Measurements from ENCODE around the gene MARCHF5. TPM values are rescaled to one million over a fixed set of nuclear protein-coding genes. Genes with fewer than 3 reads are reported as not detected.

The MARCHF5 gene
- total RNA-seq, 1 experiment from 2014 or later = 59.1 TPM

DNA sequence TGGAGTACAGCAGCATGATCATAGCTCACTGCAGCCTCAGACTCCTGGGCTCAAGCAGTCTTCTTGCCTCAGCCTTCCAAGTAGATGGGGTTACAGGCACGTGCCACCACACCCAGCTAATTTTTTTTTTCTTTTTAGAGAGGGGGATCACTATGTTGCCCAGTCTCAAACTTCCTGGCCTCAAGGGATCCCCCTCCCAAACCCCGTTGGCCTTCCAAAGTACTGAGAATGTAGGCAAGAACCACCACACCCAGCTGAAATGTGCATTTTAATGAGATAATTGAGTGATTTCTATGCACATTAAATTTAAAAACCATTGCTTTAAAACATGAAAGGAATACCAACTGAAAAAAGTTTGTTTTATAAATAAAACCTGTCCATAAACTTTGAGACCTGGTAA lies 25.6 kb downstream of the MARCHF5 start:
- ChIA-PET RAD21 (ENCODE audit: low non-redundant PET in 1 of 2, low total read pairs in 2 of 2, uncharacterized antibody in 2 of 2, unreplicated experiment in 2 of 2) (no interaction called here), CTCF (interaction anchor here (1.8 kb wide), 1 partner anchor 26 kb away, joined by 4 read pairs; the partner anchor contains the start of genes CPEB3 and MARCHF5), POLR2A (no interaction called here)
- Histone ChIP-seq H4K20me1 (ENCODE audit: insufficient read depth) (no peaks in the 10 kb centered on the region), H3K9ac (ENCODE audit: low read length) (no peak overlapping the region), H3K79me2 (ENCODE audit: insufficient read depth, low read length) (peaks cover 62% of the 10 kb centered on the region), H3K4me3 (replicated peaks in 1 of 2; ENCODE audit: low read depth in 1 of 2, low read length in 2 of 2) (no peak overlapping the region), H3K4me2 (ENCODE audit: low read length) (no peak overlapping the region), H2AFZ (ENCODE audit: low read depth, low read length, poor library complexity, severe bottlenecking) (no peak overlapping the region), H3K27ac (ENCODE audit: low read depth, low read length) (no peak overlapping the region), H3K27me3 (ENCODE audit: insufficient read depth, low read length) (no peaks in the 10 kb centered on the region), H3K9me2 (ENCODE audit: insufficient read depth) (no peaks in the 10 kb centered on the region), H3K36me3 (ENCODE audit: control insufficient read depth in 1 of 2, insufficient read depth in 2 of 2, low read length in 2 of 2) (peaks cover 4 to 9% of the 10 kb centered on the region in 2 experiments; a peak in 2 of 4 replicates), H3K9me3 (ENCODE audit: control insufficient read depth in 1 of 2, insufficient read depth in 1 of 2, low read depth in 1 of 2, low read length in 2 of 2) (no peaks in the 10 kb centered on the region), H3K4me1 (ENCODE audit: control insufficient read depth in 1 of 2, insufficient read depth in 2 of 2, low read length in 2 of 2) (no peaks in the 10 kb centered on the region)
- DNase-seq (ENCODE audit: low read depth, low spot score) (no peak), ATAC-seq (no peak)
- TF ChIP-seq REST (IDR thresholded peaks at IDR 0.05; ENCODE audit: low read depth) (no peak), POLR2A (IDR thresholded peaks at IDR 0.05; ENCODE audit: borderline replicate concordance, extremely low read depth, insufficient read depth, insufficient read length) (no peak), ZNF274 (IDR thresholded peaks at IDR 0.05; ENCODE audit: low read depth, low read length) (no peak), CBX3 (IDR thresholded peaks at IDR 0.05; ENCODE audit: low read depth) (no peak), CEBPB (IDR thresholded peaks at IDR 0.05; ENCODE audit: low read depth) (no peak)
- TF ChIP-seq, protein P1, sequence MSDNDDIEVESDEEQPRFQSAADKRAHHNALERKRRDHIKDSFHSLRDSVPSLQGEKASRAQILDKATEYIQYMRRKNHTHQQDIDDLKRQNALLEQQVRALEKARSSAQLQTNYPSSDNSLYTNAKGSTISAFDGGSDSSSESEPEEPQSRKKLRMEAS (IDR thresholded peaks at IDR 0.05) = no peak
- no TSS peak for BruUV-seq (replicated peaks)
- intact Hi-C loops (cut with micrococcal nuclease) = no loop called here

GRCh38 chr10:92323079-92323478 lies 32.1 kb downstream of the MARCHF5 start:
- H3K9me3 ChIP-seq (ENCODE audit: control insufficient read depth in 1 of 2, insufficient read depth in 1 of 2, low read depth in 1 of 2, low read length in 2 of 2) = no peaks in the 10 kb centered on the region
- no peak overlapping the region for H3K4me2 ChIP-seq (ENCODE audit: low read length)
- CTCF ChIA-PET = no interaction called here
- no peak overlapping the region for H3K9ac ChIP-seq (ENCODE audit: low read length)
- RAD21 ChIA-PET (ENCODE audit: low non-redundant PET in 1 of 2, low total read pairs in 2 of 2, uncharacterized antibody in 2 of 2, unreplicated experiment in 2 of 2) = no interaction called here
- DNase-seq (ENCODE audit: low read depth, low spot score) = no peak
- no peak overlapping the region for H3K27ac ChIP-seq (ENCODE audit: low read depth, low read length)
- POLR2A ChIA-PET = no interaction called here
- no peaks in the 10 kb centered on the region for H3K9me2 ChIP-seq (ENCODE audit: insufficient read depth)
- H4K20me1 ChIP-seq (ENCODE audit: insufficient read depth) = no peaks in the 10 kb centered on the region
- intact Hi-C loops (cut with micrococcal nuclease) = no loop called here
- H3K36me3 ChIP-seq (ENCODE audit: control insufficient read depth in 1 of 2, insufficient read depth in 2 of 2, low read length in 2 of 2) = no peaks in the 10 kb centered on the region
- H3K27me3 ChIP-seq (ENCODE audit: insufficient read depth, low read length) = no peaks in the 10 kb centered on the region
- peaks cover 0 to 9% of the 10 kb centered on the region in 2 experiments; a peak in 2 of 4 replicates for H3K4me1 ChIP-seq (ENCODE audit: control insufficient read depth in 1 of 2, insufficient read depth in 2 of 2, low read length in 2 of 2)
- H3K4me3 ChIP-seq (replicated peaks in 1 of 2; ENCODE audit: low read depth in 1 of 2, low read length in 2 of 2) = no peak overlapping the region
- ATAC-seq = no peak
- H2AFZ ChIP-seq (ENCODE audit: low read depth, low read length, poor library complexity, severe bottlenecking) = no peak overlapping the region
- BruUV-seq (replicated peaks) = no TSS peak
- peaks cover 77% of the 10 kb centered on the region for H3K79me2 ChIP-seq (ENCODE audit: insufficient read depth, low read length)
- no peak for TF ChIP-seq EZH2phosphoT487 (IDR thresholded peaks at IDR 0.05; ENCODE audit: borderline replicate concordance)
- no peak for TF ChIP-seq SP1 (IDR thresholded peaks at IDR 0.05; ENCODE audit: low read depth)
- no peak for TF ChIP-seq ZBTB33 (IDR thresholded peaks at IDR 0.05; ENCODE audit: extremely low read depth, insufficient replicate concordance, low read length)
- no peak for TF ChIP-seq EZH2 (IDR thresholded peaks at IDR 0.05)
- TF ChIP-seq POLR2AphosphoS5 (IDR thresholded peaks at IDR 0.05; ENCODE audit: low read depth, low read length) = no peak
- TF ChIP-seq CBX3 (IDR thresholded peaks at IDR 0.05; ENCODE audit: low read depth) = no peak
- TF ChIP-seq YY1 (IDR thresholded peaks at IDR 0.05; ENCODE audit: extremely low read depth, insufficient replicate concordance, low read depth, low read length) = no peak
- no peak for TF ChIP-seq EGR1 (IDR thresholded peaks at IDR 0.05; ENCODE audit: low read depth)
- TF ChIP-seq CEBPB (IDR thresholded peaks at IDR 0.05; ENCODE audit: low read depth) = no peak
- TF ChIP-seq SRF (IDR thresholded peaks at IDR 0.05; ENCODE audit: low read depth) = no peak
- no peak for TF ChIP-seq ZFX (IDR thresholded peaks at IDR 0.05)
- TF ChIP-seq SIN3A (IDR thresholded peaks at IDR 0.05; ENCODE audit: low read depth) = no peak
- no peak for TF ChIP-seq POLR2A (IDR thresholded peaks at IDR 0.05; ENCODE audit: borderline replicate concordance, extremely low read depth, insufficient read depth, insufficient read length)
